RPMI7951 (cell line): ENCODE results near the gene PSME1. TPM values are rescaled to one million over a fixed set of nuclear protein-coding genes. Genes with fewer than 3 reads are reported as not detected.

Source experiments
- DNase-seq: peaks from one replicate; pipeline ENCODE4 v3.0.0-alpha.2; 2012; ENCODE audit warnings: low read depth
- total RNA-seq: library from RNA; depleted of rRNA; stranded (reverse); fragments of >200 nt; shearing (Covaris generic); gene quantifications from 2 replicates; pipeline ENCODE4 v1.2.3, GENCODE V29; 2014

PSME1 gene
- total RNA-seq, 1 experiment from 2014 or later: 294 TPM

DNA sequence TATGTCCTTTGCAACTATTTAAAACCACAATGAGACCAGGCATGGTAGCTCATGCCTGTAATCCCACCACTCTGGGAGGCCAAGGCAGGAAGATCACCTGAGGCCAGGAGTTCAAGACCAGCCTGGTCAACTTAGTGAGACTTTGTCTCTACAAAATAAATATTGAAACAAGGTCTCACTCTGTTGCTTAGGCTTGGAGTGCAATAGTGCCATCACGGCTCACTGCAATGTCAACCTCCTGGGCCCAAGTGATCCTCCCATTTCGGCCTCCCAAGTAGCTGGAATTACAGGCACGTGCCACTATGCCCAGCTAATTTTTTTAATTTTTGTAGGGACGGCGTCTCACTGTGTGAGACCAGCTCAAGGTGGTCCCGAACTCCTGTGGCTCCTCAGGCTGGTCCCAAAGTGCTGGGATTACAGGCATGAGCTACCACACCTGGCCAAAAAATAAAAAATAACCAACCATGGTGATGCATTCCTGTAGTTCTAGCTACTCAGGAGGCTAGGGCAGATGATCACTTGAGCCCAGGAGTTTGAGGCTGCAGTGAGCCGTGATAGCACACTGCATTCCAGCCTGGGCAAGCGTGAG is 6.5 kb upstream of the PSME1 start:
- DNase-seq: no peak

DNA sequence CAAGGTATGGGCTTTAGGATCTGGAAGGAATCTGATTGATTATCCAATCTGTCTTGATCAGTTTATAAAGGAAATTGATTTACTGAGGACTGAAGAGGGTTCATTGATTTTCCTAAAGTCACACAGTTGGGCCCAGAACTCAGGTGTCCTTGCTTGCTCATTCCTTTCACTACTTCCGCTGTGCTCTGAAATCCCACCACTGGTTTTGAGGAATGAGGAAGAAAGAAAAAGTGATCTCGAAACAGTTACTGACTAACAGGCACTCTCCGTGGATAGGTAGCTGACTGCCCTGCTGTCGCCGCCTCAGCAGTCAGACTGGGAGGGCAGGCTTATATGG is 5.6 kb upstream of the PSME1 start, which contains the start of gene FITM1:
Gene FITM1 (plus strand): TSS at position 280 of the 337 bp plus-strand sequence. CDS start 905 bp downstream, outside the sequence.
- DNase-seq: no peak

DNA sequence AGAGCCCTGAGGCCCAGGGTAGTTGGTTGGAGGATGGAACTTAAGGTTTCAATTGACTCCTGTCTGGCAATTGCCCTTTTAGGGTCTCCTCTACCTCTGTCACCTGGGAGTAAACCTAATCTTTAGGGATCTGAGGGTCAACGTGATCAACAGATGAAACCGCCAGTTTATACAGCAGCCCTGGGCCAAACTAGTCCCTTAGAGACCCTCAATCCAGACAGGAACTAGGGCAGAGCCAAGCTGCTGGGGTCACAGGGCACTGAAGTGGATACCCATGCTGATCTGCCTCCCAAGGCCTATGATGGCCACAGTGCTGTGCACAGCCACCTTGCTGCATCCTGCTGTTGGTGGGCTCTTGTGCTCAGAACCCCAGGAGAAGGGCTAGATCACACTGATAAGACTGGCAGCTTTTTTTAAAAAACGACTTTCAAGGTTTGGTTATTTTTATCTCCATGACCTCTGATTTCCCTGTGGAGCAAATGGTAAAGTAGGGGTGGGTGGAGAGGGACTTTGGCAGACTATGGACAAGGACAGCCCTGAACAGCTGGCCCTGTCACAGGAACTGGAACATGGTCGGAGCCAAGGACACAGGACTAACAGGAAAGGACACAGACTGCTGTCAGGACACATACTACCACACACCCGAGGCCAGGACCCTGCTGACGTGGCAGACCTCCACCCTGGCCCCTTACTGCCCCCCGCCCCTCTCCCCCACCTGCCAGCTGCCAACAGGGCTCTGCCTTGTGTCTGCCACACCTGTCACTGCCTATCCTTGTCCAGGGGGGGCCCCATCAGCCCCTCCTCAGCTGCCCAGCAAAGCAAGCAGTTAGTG is 5.1 kb upstream of the PSME1 start:
- DNase-seq: no peak

DNA sequence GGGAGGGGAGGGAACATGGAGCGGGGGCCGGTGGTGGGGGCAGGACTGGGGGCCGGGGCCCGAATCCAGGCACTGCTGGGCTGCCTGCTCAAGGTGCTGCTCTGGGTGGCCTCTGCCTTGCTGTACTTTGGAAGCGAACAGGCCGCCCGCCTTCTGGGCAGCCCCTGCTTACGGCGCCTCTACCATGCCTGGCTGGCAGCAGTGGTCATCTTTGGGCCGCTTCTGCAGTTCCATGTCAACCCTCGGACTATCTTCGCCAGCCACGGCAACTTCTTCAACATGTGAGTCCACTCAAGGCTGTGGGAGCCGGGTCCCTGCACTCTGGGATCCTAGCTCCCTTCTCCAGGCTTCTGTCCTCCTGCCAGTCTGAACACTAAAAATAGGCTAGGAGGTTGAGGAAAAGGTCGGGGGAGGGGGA is 4.4 kb upstream of the PSME1 start:
- DNase-seq: no peak

DNA sequence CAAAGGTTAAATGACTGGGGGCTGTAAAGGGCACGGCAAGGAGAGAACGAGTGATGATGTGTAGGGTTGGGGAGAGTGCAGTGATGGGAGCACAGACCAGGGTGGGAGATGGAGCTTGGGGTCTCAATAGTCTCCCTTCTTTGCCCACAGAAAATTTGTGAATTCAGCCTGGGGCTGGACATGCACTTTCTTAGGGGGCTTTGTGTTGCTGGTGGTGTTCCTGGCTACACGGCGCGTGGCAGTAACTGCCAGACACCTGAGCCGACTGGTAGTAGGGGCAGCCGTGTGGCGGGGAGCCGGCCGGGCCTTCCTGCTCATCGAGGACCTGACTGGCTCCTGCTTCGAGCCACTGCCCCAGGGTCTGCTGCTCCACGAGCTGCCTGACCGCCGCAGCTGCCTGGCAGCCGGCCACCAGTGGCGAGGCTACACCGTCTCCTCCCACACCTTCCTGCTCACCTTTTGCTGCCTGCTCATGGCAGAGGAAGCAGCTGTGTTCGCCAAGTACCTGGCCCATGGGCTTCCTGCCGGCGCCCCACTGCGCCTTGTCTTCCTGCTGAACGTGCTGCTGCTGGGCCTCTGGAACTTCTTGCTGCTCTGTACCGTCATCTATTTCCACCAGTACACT is 3.8 kb upstream of the PSME1 start:
- no peak for DNase-seq

DNA sequence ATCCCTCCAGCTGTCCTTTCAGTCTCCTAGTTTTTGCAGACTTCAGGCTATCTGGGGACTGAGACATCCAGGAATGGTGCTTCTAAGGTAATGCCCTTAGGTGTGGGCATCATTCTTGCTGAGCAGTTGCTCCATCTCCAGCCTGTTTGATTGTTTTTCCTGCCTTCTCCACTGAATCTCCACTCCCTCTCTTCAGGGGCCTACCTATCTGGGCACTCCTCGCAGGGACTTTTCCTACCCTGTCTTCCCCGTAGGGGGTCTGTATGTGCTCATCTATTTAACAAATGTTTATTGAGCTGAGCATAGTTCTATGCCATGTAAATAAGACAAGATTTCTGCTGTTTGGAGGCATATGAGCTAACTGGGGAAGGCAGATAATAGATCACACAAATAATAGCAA is 3.0 kb upstream of the PSME1 start:
- DNase-seq: no peak

DNA sequence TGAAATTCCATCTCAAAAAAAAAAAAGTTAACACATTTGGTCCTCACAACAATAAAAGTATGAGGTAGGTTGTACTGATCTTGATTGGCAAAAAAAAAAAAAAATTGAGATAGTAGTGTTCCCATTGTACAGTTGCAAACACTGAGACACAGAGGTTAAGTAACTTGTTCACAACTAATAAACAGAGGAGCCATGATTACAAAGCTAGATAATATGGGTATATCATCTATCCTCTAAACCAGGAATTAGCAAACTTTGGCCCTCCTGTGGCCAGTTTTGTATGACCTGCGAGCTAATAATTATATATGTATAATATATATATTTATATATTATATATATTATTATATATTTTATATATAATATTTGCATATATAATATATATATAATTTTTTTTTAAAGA is 2.3 kb upstream of the PSME1 start:
- DNase-seq: no peak

DNA sequence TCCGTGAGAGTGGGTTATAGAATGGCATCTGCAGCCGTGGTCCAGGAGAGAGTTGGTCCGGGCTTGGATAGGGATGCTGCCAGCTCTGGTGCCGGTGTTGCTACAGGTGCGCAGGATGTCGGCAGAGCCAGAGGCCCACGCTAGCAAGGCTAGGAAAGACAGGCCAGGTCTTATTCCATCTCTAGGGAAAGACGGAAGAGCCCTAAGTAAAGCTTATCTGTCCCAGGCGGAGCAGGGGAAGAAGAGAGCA is 485 bp upstream of the PSME1 start:
- no peak for DNase-seq

DNA sequence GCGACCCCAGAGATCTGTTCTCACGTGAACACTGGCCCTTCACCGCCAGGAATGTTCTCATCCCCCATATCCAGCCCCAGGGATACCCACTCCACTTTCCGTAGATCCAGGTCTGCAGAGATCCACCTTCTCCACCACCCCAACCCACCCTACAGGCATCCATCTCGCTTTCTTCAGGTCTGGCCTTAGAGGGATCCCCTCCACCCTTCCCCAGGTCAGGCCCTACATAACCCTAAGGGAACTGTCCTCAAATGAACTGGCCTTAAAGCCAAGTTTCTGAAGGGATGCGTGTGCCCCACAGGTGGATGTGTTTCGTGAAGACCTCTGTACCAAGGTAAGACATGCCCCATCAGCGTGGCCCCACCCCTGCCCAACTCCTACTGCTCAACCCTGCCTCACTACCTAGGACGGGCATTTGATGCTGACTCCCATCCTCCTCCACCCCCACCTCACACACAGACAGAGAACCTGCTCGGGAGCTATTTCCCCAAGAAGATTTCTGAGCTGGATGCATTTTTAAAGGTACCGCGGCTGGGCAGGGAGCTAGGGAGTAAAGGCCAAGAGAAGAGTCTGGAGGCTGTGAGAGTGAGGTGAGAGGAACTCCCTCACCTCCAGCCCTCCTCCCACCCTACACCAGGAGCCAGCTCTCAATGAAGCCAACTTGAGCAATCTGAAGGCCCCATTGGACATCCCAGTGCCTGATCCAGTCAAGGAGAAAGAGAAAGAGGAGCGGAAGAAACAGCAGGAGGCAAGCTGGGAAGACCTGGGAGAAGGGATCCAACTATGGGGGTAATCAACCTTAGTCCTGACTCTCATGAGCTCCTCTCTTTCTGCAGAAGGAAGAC is 912 bp downstream of the PSME1 start:
- DNase-seq: no peak

DNA sequence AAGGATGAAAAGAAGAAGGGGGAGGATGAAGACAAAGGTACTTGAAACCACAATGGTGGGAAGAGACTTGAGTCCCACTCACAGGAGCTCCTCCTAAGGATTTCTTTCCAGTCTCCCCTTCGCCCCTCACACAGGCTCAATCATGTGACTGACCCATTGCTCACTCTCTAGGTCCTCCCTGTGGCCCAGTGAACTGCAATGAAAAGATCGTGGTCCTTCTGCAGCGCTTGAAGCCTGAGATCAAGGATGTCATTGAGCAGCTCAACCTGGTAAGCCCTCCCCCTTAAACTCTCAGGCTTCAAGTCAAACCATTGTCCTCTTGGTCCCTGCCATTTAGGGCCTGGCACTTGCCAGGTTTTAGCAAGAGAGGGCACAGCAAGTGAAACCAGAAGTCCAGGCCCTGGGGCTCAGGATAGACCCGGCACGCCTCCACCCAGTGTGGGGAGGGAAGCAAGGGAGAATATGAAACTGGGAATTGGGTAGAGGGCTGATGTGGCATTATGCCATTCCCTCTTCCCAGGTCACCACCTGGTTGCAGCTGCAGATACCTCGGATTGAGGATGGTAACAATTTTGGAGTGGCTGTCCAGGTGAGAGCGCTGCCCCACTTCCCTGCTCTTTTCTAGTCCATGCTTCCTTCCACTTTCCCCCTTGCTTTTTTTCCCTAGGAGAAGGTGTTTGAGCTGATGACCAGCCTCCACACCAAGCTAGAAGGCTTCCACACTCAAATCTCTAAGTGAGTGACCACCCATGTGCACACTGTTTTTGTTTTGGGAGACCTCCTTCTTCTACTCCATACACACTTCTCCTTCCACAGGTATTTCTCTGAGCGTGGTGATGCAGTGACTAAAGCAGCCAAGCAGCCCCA is 1.8 kb downstream of the PSME1 start:
- no peak for DNase-seq

DNA sequence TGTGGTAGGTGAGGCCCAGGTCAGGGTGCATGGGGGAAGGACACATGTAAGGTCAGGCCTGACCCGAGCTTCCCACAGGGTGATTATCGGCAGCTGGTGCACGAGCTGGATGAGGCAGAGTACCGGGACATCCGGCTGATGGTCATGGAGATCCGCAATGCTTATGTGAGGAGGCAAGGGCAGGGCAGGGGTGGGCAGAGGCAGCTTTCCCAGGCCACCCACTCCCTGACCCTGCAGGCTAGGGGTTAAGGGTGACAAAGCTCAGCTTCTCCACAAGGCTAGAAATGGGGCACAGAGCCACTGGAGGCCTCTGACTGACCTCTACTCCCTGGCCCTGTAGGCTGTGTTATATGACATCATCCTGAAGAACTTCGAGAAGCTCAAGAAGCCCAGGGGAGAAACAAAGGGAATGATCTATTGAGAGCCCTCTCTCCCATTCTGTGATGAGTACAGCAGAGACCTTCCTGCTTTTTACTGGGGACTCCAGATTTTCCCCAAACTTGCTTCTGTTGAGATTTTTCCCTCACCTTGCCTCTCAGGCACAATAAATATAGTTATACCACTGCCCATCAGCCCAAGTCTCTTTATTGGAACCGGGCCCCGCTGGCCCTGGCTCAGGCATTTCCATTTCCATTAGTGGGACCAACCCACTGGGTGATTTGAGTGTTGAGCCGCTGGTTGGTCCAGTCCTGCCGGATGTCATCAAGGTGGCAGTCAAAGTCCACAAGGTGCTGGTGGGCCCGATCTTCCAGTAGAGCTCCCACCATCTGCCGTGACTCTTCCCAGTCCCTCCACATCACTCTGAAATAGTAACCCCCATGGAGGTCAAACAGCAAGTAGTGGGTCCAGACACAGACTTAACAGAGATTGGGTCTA is 2.6 kb downstream of the PSME1 start:
- DNase-seq: no peak

DNA sequence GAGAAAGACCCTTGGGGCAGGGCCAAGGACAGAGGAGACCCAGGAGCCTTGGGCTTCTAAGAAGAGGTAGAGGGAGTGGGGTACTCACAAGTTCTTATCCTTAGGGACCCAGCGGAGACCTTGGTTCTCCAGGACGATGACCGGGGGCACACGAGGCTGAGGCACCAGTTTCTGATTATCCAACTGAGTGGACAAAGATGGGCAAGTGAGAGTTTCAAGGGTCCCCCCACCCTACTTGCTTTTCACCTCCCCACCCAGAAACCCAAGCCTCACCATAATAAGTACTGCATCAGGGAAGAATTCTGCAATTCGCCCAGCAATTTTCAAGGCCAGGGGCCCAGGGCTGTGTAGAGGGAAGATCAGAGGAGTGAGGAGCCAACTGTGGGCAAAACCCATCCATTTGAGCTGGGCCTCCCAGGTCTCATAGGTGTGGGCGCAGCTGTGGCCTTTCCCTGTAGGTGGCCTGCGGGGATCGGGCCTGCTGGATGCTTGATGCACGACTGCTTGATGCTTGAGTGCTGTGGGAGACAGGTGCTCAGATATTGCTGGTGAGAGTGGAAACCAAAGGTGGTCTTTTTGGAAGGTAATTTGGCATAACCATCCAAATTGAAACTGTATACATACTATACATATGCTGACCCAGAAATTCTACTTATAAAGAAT is 3.4 kb downstream of the PSME1 start:
- no peak for DNase-seq

DNA sequence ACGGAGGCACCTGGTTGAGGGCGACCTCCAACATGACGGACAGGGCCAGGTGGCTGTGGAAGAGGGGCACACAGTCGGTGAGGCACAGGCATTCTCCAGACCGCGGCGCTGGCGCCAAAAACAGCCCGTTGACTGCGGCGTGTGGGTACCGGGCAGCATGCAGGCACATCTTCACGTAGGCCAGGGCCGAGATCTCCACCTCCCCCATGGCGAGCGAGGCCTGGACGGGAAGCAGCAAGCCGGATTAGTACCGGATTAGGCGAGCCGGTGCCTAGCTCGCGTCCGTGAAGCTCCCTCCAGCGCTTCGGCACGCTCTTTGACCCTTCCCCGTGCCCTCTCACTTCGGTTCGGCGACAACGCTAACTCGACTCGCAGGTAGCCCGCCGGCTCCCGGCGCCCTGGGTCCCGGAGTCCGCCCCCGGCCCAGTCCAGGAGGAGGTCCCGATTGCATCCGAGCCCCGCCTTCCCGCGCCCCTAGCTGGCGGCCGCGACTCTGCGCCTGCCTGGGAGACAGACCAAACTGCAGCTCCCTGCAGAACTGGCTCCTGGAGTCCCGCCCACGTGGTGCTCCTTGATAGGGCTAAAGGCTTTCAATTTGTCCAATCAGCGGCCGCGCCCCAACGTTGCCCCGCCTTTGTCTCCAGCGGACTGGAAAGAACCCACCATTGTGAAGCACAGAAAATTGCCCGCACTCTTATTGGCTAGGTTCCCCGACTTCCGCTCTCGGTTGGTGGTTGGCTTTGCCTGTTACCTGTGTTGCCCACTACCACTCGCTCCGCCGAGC is 5.3 kb downstream of the PSME1 start, which contains the start of gene EMC9:
Gene EMC9 (minus strand): TSS at position 495 of the 784 bp plus-strand sequence. CDS start 287 bp downstream, at position 208.
- DNase-seq: peak; percentile 99

DNA sequence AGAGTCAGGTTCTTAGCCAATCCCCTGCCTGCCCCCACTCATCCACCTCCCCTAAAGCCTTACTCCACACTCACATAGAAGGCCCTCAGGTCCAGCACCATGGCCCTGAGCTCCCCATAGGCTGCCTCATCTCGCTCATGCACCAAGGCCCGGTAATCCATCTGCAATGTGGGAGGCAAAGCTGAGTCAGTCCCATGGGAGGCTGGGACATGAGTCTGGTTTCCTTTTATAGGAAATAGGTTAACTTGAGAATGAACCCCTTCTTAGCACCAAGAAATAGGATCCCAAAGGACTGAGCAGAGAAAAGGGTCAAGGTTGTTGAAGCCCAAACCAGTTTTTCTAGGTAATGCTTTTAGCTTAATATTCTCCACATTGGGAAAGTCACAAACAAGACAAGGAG is 7.5 kb downstream of the PSME1 start:
- peak; percentile 19 for DNase-seq

DNA sequence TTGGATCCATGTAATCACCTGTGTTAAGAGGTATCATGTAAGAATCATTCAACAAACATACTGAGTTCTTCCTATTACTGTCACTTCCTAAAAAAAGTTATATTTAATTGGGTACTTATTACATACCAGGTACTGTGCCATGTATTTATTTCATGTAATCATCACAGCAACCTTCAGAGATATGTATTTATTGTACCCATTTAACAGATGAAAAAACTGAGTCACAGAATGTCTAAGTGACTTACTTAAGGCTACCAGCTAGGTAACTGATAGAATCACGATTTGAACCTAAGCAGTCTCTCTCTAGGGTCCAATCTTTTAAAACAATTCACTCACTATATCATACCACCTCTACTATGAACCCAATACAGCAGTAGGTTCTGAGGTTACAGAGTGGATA is 8.5 kb downstream of the PSME1 start:
- DNase-seq: no peak

DNA sequence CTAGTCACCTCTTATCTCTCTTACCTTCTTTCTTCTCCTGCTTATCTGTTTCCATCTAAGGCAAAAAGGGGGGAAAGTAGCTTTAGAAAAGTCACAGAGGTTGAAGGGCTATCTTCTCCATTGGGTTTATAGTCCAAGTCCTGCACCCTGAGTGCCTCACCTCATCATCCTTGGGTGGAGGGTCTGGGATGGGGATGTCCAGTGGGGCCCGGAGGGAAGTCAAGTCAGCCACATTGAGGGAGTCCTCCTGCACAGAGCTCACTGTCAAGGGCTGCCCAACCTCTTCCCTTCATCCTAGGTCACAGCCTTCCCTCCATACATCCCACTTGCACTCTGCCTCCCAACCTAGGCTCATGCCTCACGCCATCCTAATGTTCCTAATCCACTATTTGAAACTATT is 9.2 kb downstream of the PSME1 start:
- no peak for DNase-seq

DNA sequence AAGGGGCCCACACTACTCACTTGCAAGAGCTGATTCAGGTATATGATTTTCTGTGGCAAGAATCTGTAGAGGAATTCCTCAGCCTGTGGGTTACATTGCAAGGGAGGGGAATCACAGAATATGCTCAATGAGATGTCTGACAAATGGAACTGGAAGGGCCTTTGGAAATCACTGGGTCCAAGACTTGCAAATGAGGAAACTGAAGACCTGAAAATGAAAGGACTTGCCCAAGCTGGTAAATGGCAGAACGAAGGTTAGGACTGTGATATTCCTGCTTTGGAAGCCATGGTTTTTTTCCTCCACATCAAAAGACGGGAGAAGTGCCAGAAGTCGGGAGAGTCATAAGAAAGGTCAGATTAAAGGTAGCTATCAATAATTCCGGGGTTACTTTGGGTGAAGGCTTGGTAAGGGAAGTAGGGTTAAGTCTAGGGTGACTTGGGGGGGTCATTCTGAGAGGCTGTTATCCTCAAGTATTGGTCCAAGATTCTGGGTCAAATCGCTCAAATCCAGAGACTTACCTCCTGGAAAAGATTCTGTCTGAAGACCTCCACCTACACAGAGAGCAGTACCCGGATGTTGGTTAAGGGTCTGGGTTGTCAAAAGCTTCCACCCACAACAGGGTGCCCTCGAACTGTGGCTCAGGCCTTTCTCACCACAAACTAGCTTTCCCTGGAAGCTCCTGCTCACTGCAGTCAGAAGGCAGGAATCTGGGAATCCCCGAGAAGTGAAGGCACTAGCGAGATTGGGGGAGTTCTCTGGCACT is 9.9 kb downstream of the PSME1 start:
- DNase-seq: no peak

DNA sequence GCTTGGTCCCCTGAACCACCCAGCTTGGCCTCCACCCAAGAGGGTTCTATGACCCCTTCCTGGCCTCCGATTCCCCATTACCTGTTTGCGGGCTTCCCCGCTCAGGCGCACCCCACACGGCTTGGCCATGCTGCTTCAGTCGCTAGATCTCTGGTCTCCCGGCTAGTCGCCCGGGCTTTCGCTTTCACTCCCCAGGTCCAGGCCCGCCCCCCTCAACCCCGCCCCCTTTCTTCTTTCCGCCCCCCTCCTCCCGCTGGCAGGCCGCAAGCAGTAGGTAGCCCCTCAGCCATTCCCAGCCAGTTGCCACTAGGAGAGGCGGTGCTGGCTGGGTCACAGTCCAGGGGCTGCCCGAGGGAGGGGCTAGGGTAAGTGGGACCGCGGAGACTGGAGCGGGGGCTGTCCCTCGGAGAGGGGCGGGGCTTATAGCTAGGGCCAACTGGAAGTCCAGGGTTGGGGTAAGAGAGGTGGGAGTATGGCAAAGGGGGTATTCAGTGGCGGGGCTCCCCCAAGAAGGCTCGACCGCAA is 10.5 kb downstream of the PSME1 start, which contains the start of gene PSME2:
Gene PSME2 (minus strand): TSS at position 158 of the 525 bp plus-strand sequence. CDS start 29 bp downstream, at position 129.
- DNase-seq: peak; percentile 97
